DMS 273 treated with DMSO at 0.1 percent for 48 hours (cell line): ENCODE measurements around the gene MYPN.
"Not testable (repeated sequence)": the region's sequence is repeated elsewhere in the genome, so short reads cannot be mapped to it uniquely, and the experiment has no call there.

Experiments
- DNase-seq: peaks from one replicate; lab custom pipeline; 2025; lab: John Stamatoyannopoulos, UW

MYPN gene

GRCh38 chr10:68109331-68109730 lies at the start of gene MYPN:
Gene MYPN, plus strand, starts transcription at chr10:68109488. Its CDS starts 11,951 bp downstream, at chr10:68121439.
- no peak for DNase-seq

- no peak for DNase-seq
Measured at GRCh38 chr10:68067029-68067428, 42.3 kb upstream of the MYPN start.

- DNase-seq: no peak
Measured at GRCh38 chr10:68067508-68067907, 41.8 kb upstream of the MYPN start.

GRCh38 chr10:68073631-68074030 lies 35.7 kb upstream of the MYPN start:
- DNase-seq: no peak

- DNase-seq: no peak
Measured at GRCh38 chr10:68074031-68074774, 35.1 kb upstream of the MYPN start.

GRCh38 chr10:68074775-68075549 lies 34.3 kb upstream of the MYPN start, which contains the start of gene HERC4:
Gene HERC4, minus strand, starts transcription at chr10:68075283. Its CDS starts 2,175 bp downstream, at chr10:68073108.
- peak; percentile 55 for DNase-seq

- DNase-seq: no peak
Measured at GRCh38 chr10:68075550-68076004, 33.7 kb upstream of the MYPN start.

GRCh38 chr10:68076081-68076480 lies 33.2 kb upstream of the MYPN start:
- not testable (repeated sequence) for DNase-seq

GRCh38 chr10:68077026-68077425 lies 32.3 kb upstream of the MYPN start:
- DNase-seq: no peak

GRCh38 chr10:68079434-68079833 lies 29.9 kb upstream of the MYPN start:
- no peak for DNase-seq

- no peak for DNase-seq
Measured at GRCh38 chr10:68080853-68081431, 28.3 kb upstream of the MYPN start.

GRCh38 chr10:68081916-68082315 lies 27.4 kb upstream of the MYPN start:
- no peak for DNase-seq

- no peak for DNase-seq
Measured at GRCh38 chr10:68082872-68083271, 26.4 kb upstream of the MYPN start.

GRCh38 chr10:68083953-68084352 lies 25.3 kb upstream of the MYPN start:
- no peak for DNase-seq

GRCh38 chr10:68084469-68084868 lies 24.8 kb upstream of the MYPN start:
- no peak for DNase-seq

GRCh38 chr10:68086011-68086410 lies 23.3 kb upstream of the MYPN start:
- DNase-seq: no peak

- no peak for DNase-seq
Measured at GRCh38 chr10:68086910-68087684, 22.2 kb upstream of the MYPN start.

- no peak for DNase-seq
Measured at GRCh38 chr10:68087685-68088401, 21.4 kb upstream of the MYPN start.

GRCh38 chr10:68088740-68089139 lies 20.5 kb upstream of the MYPN start:
- no peak for DNase-seq

GRCh38 chr10:68090586-68090985 lies 18.7 kb upstream of the MYPN start:
- DNase-seq: no peak

- DNase-seq: no peak
Measured at GRCh38 chr10:68092512-68092911, 16.8 kb upstream of the MYPN start.
